ENCODE measurements around the gene CD207.
A peak's percentile ranks its signal among the peaks of the same experiment; 100 is the strongest.

Gene CD207

DNA sequence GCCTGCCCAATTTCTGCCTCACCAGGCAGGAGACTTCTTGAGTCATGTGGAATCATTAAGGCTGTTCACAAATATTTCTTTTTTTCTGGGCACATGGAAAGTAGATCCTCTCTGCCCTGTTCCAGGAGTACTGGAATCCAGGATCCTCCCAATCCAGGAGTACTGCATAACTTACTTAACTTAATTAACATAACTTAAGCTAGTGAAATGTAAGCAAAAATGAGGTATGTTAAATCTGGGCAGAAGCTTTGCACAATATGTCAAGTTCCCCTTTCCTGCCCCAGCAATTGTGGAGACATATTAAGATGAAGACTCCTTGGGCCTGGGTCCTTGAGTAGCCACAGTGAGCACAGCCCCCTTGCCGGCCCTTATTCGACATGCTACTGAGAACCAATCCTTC, 3.2 kb downstream of the CD207 start:
- no peak for TF ChIP-seq Cebpa-rat (IDR thresholded peaks at IDR 0.05)
- no peak overlapping the region for H3K9ac ChIP-seq
- H4K20me1 ChIP-seq = no peaks in the 10 kb centered on the region
- H3K27me3 ChIP-seq = no peaks in the 10 kb centered on the region
- peak overlapping the region in 6 of 11 experiments; percentile 24 to 72 (median 34); a peak in 7 of 22 replicates for H3K4me2 ChIP-seq
- no peaks in the 10 kb centered on the region for H3K9me3 ChIP-seq (replicated peaks in 1 of 11)
- no peak overlapping the region for H3K4me3 ChIP-seq
- H3K27ac ChIP-seq = no peak overlapping the region
- no peaks in the 10 kb centered on the region for H3K36me3 ChIP-seq
- H3K4me1 ChIP-seq = peaks cover 11 to 63% (median 42%) of the 10 kb centered on the region in 10 experiments; a peak in 18 of 20 replicates

DNA sequence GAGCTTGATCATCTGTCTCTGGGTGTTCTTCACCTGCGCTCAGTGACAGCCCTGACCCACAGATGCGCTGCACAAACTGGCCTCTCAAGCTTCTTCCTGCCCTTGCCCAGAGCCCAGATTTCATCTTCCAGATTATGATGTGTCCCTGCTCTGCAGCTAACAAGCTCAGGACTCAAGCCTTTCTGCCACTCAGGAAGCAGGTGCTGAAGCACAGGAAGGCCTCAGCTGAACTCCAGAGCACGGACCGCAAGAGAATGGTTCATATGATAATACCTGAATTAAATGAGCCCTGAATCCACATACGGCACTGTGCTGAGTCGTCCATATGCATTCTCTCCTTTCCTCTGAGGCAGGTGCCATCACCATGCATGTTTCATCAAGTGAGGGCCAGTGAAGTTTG, 3.8 kb downstream of the CD207 start:
- no peak overlapping the region for H3K27ac ChIP-seq
- peak overlapping the region in 10 of 11 experiments; percentile 6 to 72 (median 28); a peak in 14 of 22 replicates for H3K4me2 ChIP-seq
- no peaks in the 10 kb centered on the region for H3K27me3 ChIP-seq
- no peaks in the 10 kb centered on the region for H3K36me3 ChIP-seq
- no peak overlapping the region for H3K9ac ChIP-seq
- no peak for TF ChIP-seq Cebpa-rat (IDR thresholded peaks at IDR 0.05)
- H4K20me1 ChIP-seq = no peaks in the 10 kb centered on the region
- H3K9me3 ChIP-seq (replicated peaks in 1 of 11) = no peaks in the 10 kb centered on the region
- H3K4me3 ChIP-seq = no peak overlapping the region
- H3K4me1 ChIP-seq = peaks cover 11 to 67% (median 44%) of the 10 kb centered on the region in 10 experiments; a peak in 19 of 20 replicates

DNA sequence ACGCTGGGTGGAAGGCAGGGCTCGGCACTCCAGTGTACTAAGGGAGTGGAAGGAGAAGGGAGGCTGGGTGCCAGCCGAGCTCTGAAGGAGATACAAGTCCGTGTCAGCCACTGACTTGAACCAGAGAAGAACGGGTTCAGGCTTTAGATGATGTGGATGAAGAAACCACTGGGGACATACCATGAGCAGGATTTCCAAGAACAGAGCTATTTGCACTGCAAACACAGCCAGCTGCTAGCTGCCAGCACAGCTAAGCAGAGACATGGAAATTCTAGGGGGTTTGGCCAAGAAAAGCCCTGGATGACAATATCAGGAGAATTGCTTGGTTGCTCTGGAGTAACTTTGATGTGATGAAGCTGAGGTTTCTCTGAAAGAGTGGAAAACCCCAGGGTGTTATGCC, 5.2 kb downstream of the CD207 start:
- Histone ChIP-seq H3K9me3 (replicated peaks in 1 of 11) (no peaks in the 10 kb centered on the region), H3K4me1 (peaks cover 11 to 68% (median 47%) of the 10 kb centered on the region in 10 experiments; a peak in 19 of 20 replicates), H3K4me3 (no peak overlapping the region), H3K27me3 (no peaks in the 10 kb centered on the region), H3K9ac (no peak overlapping the region), H4K20me1 (no peaks in the 10 kb centered on the region), H3K36me3 (no peaks in the 10 kb centered on the region), H3K4me2 (peak overlapping the region in 6 of 11 experiments; percentile 17 to 62 (median 44); a peak in 10 of 22 replicates), H3K27ac (no peak overlapping the region)
- no peak for TF ChIP-seq Cebpa-rat (IDR thresholded peaks at IDR 0.05)

DNA sequence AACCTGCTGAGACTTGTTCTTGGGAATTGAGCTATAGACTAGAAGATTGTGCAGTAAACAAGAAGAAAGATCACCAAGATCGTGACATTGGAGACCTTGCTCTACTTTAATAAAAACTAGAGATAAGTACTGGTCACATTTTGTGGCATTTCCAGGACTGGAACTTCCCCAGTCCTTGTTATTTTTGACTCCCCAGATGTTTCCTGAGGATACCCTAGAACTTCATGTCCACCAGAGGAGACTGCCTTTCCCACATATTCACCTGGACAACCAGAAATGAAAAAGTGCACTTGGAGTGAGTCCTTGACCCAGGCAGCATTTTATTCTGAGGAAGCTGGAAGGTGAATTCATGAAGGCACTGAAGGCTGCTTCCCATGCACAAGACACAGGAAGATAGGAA, 5.7 kb downstream of the CD207 start:
- Histone ChIP-seq H3K4me2 (peak overlapping the region; percentile 17 to 65 (median 39)), H3K27me3 (no peaks in the 10 kb centered on the region), H3K4me1 (peaks cover 11 to 63% (median 44%) of the 10 kb centered on the region in 10 experiments; a peak in 19 of 20 replicates), H3K27ac (no peak overlapping the region), H3K36me3 (no peaks in the 10 kb centered on the region), H4K20me1 (no peaks in the 10 kb centered on the region), H3K9ac (no peak overlapping the region), H3K9me3 (replicated peaks in 1 of 11) (no peaks in the 10 kb centered on the region), H3K4me3 (no peak overlapping the region)
- no peak for TF ChIP-seq Cebpa-rat (IDR thresholded peaks at IDR 0.05)

DNA sequence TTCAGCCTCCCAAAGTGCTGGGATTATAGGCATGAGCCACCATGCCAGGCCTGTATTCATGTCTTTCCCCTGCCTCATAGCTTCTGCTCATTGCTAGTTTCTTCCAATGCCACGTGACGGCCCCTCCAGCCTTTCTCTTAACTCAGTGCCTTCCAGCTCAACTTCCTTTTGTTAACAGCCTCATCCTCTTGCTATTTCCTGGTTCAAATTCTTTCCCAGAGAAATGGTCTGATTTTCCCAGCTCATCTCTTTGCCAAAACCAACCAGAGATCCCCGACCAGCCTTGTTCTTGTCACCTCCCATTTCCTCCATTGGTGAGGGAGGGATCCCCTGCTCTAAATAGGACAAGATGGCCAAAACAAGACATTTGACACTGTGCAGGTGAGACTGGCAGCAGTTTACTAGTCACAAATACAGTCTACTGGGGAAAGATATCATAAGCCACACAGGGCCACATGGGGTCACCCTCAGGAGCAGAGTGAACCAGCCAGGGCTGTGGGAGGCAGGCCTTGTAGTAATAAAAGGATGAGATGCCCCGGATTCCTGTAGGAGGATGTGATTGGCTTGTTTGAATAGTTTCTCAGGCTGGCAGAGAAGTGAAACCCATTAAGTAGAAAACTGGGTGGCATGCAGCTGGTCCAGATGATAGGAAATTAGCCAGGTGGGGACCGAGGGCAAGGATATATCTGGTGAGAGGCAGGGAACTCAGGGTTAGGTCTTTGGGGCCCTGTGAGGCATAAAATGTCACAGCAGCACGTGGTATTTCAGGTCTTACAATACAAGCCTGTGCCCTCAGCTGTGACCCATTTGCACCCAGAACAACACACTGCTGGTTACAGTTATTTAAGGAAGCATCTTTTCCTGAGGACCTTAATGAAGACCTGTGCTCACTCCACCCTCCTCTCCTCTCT, 6.4 kb downstream of the CD207 start:
- no peak for TF ChIP-seq Cebpa-rat (IDR thresholded peaks at IDR 0.05)
- Histone ChIP-seq H3K27me3 (no peaks in the 10 kb centered on the region), H3K36me3 (no peaks in the 10 kb centered on the region), H3K4me2 (peak overlapping the region; percentile 17 to 65 (median 39)), H3K9me3 (replicated peaks in 1 of 11) (no peaks in the 10 kb centered on the region), H3K4me3 (no peak overlapping the region), H3K9ac (no peak overlapping the region), H3K4me1 (peaks cover 11 to 62% (median 37%) of the 10 kb centered on the region in 10 experiments; a peak in 19 of 20 replicates), H3K27ac (no peak overlapping the region), H4K20me1 (no peaks in the 10 kb centered on the region)

DNA sequence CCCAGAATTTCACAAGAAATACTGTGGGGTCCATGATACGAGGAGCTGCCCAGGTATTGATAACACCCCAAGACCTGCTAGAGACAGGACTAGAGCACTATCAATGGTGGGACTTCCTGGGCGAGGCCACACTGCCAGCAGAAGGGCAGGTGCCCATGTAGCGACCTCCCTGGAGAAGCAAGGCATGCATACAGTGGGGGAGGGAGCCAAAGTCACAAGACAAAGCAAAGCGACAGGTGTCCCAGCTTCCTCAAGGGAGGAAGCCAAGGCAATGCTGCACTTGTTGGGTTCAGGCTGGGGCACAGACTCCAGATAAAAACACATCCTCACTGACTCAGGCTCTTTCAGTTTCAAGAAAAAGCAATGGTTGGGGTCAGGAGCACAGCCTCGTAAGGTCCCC, 7.5 kb downstream of the CD207 start:
- no peak for TF ChIP-seq Cebpa-rat (IDR thresholded peaks at IDR 0.05)
- Histone ChIP-seq H3K27me3 (no peaks in the 10 kb centered on the region), H3K27ac (no peak overlapping the region), H4K20me1 (no peaks in the 10 kb centered on the region), H3K9ac (no peak overlapping the region), H3K36me3 (no peaks in the 10 kb centered on the region), H3K4me3 (no peak overlapping the region), H3K4me2 (peak overlapping the region in 1 of 11 experiments; percentile 16; a peak in 2 of 22 replicates), H3K9me3 (replicated peaks in 1 of 11) (no peaks in the 10 kb centered on the region), H3K4me1 (peaks cover 11 to 65% (median 37%) of the 10 kb centered on the region in 10 experiments; a peak in 19 of 20 replicates)

DNA sequence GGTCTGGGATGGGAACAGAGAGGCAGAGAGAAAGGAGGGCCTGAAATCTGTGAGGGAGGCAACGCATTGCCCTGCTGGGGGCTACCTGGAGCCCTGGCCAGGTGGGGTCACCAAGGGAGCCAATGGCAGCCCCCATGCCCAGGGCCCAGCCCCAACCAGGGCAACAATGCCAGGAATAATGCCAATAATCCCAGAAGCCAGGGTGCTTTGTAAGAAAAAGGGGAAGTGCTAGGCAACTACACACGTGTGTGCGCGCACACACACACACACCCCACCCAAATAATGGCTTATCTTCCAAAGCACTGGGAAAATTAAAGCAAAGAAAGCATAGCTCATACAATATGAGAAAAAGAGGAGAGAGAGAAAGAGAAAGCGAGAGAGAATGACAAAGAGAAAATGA, 8.2 kb downstream of the CD207 start:
- Histone ChIP-seq H3K36me3 (no peaks in the 10 kb centered on the region), H3K27me3 (no peaks in the 10 kb centered on the region), H4K20me1 (no peaks in the 10 kb centered on the region), H3K27ac (no peak overlapping the region), H3K4me3 (no peak overlapping the region), H3K9ac (no peak overlapping the region), H3K4me1 (peaks cover 11 to 65% (median 37%) of the 10 kb centered on the region in 10 experiments; a peak in 19 of 20 replicates), H3K4me2 (peak overlapping the region in 5 of 11 experiments; percentile 9 to 62 (median 41); a peak in 9 of 22 replicates), H3K9me3 (replicated peaks in 1 of 11) (no peaks in the 10 kb centered on the region)
- TF ChIP-seq Cebpa-rat (IDR thresholded peaks at IDR 0.05) = no peak

DNA sequence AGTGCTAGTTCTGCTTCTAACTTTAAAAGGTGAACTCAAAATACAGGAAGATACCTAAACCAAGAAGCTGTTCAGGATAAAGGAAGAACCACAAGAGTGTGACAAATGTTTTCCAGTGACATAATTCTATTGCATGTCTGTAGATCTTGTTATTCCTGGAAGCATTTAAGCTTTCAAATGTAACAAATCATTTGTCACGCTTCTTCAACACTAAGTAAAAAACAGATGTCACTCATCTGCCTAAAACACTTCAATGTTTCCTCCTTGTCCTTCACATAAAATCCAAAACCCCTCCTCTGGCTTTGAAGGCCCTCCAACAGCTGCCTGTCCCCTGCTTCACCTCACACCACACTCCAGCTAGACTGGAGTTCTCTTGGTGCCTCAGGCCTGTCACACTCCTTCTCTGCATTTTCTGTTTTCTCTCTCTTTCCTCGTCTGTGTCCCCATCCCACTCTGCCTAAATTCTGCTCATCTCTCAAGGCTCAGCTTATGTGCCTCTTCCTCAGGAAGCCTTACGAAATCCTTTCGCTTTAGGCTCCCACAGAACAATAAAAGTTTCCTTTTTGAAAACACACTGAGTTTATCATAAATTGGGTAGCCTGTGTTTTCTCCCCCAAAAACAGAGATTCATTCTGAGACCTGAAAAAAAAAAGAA, 8.8 kb downstream of the CD207 start:
- Histone ChIP-seq H4K20me1 (no peaks in the 10 kb centered on the region), H3K9ac (no peak overlapping the region; a peak in 1 of 22 replicates), H3K4me2 (peak overlapping the region in 5 of 11 experiments; percentile 9 to 62 (median 41); a peak in 9 of 22 replicates), H3K27me3 (no peaks in the 10 kb centered on the region), H3K4me3 (no peak overlapping the region), H3K27ac (no peak overlapping the region), H3K9me3 (replicated peaks in 1 of 11) (no peaks in the 10 kb centered on the region), H3K4me1 (peaks cover 11 to 61% (median 32%) of the 10 kb centered on the region in 10 experiments; a peak in 19 of 20 replicates), H3K36me3 (no peaks in the 10 kb centered on the region)
- no peak for TF ChIP-seq Cebpa-rat (IDR thresholded peaks at IDR 0.05)

DNA sequence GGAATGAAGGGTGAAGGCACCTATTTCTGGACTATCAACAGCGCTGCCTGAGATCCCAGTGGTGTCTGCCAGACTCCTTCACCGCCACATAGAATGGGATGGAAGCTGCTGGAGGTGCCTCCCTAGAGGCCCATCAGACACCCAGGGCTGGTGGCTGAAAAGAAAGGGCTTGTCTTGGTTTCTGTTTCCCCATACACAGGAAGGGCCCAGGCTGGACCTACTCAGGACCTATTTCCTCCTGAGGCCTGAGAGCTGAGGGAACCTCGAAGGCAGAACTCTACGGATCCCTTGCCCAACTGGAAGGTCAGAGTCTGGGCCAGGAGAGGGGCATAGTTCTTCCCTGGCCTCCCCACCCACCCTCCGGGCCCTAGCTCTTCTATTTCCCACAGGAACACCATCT, 12.4 kb downstream of the CD207 start:
- peak overlapping the region in 5 of 11 experiments; percentile 2 to 65 (median 22); a peak in 8 of 22 replicates for H3K4me2 ChIP-seq
- H3K4me1 ChIP-seq = peaks cover 0 to 39% (median 10%) of the 10 kb centered on the region in 10 experiments; a peak in 14 of 20 replicates
- H4K20me1 ChIP-seq = no peaks in the 10 kb centered on the region
- H3K9me3 ChIP-seq (replicated peaks in 1 of 11) = no peaks in the 10 kb centered on the region
- no peaks in the 10 kb centered on the region for H3K27me3 ChIP-seq
- no peak overlapping the region for H3K27ac ChIP-seq
- no peak overlapping the region for H3K4me3 ChIP-seq
- no peak for TF ChIP-seq Cebpa-rat (IDR thresholded peaks at IDR 0.05)
- H3K9ac ChIP-seq = no peak overlapping the region
- no peaks in the 10 kb centered on the region for H3K36me3 ChIP-seq

All from BLaER1 treated with 17β-estradiol and CSF1 and Interleukin-3, amounts not matched to agents 10 nM and 100 nM (cell line).